Neural cell (in vitro differentiated cells): ENCODE results near the gene SGTA.
"Not testable (repeated sequence)": the region's sequence is repeated elsewhere in the genome, so short reads cannot be mapped to it uniquely, and the experiment has no call there.

Source experiments
- CTCF ChIP-seq: fragments of 450-650 bp; IDR thresholded peaks from 2 replicates; pipeline ENCODE4 v1.5.1; 2014; ENCODE audit warnings: antibody characterized with exemption, mild to moderate bottlenecking, moderate library complexity; ENCODE audit not compliant: poor library complexity, severe bottlenecking
- EP300 ChIP-seq: fragments of 450-650 bp; conservative IDR thresholded peaks from 2 replicates; pipeline ENCODE4 v1.6.1; 2014; ENCODE audit warnings: antibody characterized with exemption, mild to moderate bottlenecking, moderate library complexity; ENCODE audit not compliant: poor library complexity, severe bottlenecking
- MXI1 ChIP-seq: fragments of 450-650 bp; conservative IDR thresholded peaks from 2 replicates; pipeline ENCODE4 v1.6.1; 2014; ENCODE audit warnings: antibody characterized with exemption, mild to moderate bottlenecking; ENCODE audit not compliant: poor library complexity, severe bottlenecking
- POLR2AphosphoS5 ChIP-seq: IDR thresholded peaks from 2 replicates; pipeline ENCODE4 v1.6.1; 2012
- RAD21 ChIP-seq: fragments of 450-650 bp; conservative IDR thresholded peaks from 2 replicates; pipeline ENCODE4 v1.6.1; 2014; ENCODE audit warnings: antibody characterized with exemption, mild to moderate bottlenecking, moderate library complexity
- REST ChIP-seq: IDR thresholded peaks from 2 replicates; pipeline ENCODE4 v1.6.1; 2012; ENCODE audit warnings: borderline replicate concordance
- SMC3 ChIP-seq: fragments of 450-650 bp; conservative IDR thresholded peaks from 2 replicates; pipeline ENCODE4 v1.6.1; 2014; ENCODE audit warnings: antibody characterized with exemption, mild to moderate bottlenecking, moderate library complexity; ENCODE audit not compliant: poor library complexity
- TAF1 ChIP-seq: IDR thresholded peaks from 2 replicates; pipeline ENCODE4 v1.6.1; 2012; ENCODE audit warnings: low read depth

GRCh38 chr19:2713170-2713569, 69.9 kb downstream of the SGTA start:
- TF ChIP-seq MXI1, CTCF, POLR2AphosphoS5, TAF1, SMC3, REST, EP300, RAD21: not testable (repeated sequence)
